Stimulated activated CD4-positive, alpha-beta T cell treated with anti-CD3 and anti-CD28 coated beads, Interleukin-15, amount 100 ng/mL, for 24 hours (primary cell): Measurements from ENCODE around the gene SIMC1.

Experiments
- DNase-seq: peaks from one replicate; pipeline ENCODE4 v3.0.0-alpha.2; 2020

The SIMC1 gene

GRCh38 chr5:176317534-176318374 is 79.5 kb downstream of the SIMC1 start:
- no peak for DNase-seq

- no peak for DNase-seq
Measured at GRCh38 chr5:176319827-176320554, 81.8 kb downstream of the SIMC1 start.

GRCh38 chr5:176320577-176320976 is 82.4 kb downstream of the SIMC1 start:
- DNase-seq = no peak

GRCh38 chr5:176334031-176334770 is 96.0 kb downstream of the SIMC1 start:
- DNase-seq = no peak

GRCh38 chr5:176337913-176338312 is 99.7 kb downstream of the SIMC1 start:
- DNase-seq = no peak

GRCh38 chr5:176339304-176339703 is 101.1 kb downstream of the SIMC1 start:
- no peak for DNase-seq

GRCh38 chr5:176341325-176342157 is 103.3 kb downstream of the SIMC1 start:
- DNase-seq = no peak

- no peak for DNase-seq
Measured at GRCh38 chr5:176342158-176342483, 103.9 kb downstream of the SIMC1 start.

- no peak for DNase-seq
Measured at GRCh38 chr5:176342766-176343458, 104.7 kb downstream of the SIMC1 start.

GRCh38 chr5:176350416-176350815 is 112.2 kb downstream of the SIMC1 start:
- DNase-seq = no peak

GRCh38 chr5:176352116-176352878 is 114.1 kb downstream of the SIMC1 start:
- DNase-seq = no peak

GRCh38 chr5:176353533-176353932 is 115.3 kb downstream of the SIMC1 start:
- no peak for DNase-seq

- no peak for DNase-seq
Measured at GRCh38 chr5:176355400-176356178, 117.4 kb downstream of the SIMC1 start.

- DNase-seq = no peak
Measured at GRCh38 chr5:176356179-176356566, 117.9 kb downstream of the SIMC1 start.

- no peak for DNase-seq
Measured at GRCh38 chr5:176359658-176360057, 121.4 kb downstream of the SIMC1 start.

- DNase-seq = no peak
Measured at GRCh38 chr5:176360894-176361436, 122.7 kb downstream of the SIMC1 start.

- DNase-seq = peak; percentile 97
Measured at GRCh38 chr5:176361437-176362232, 123.4 kb downstream of the SIMC1 start, which contains the start of gene KIAA1191. Gene KIAA1191, minus strand, starts transcription at chr5:176361764. Its CDS starts 2,256 bp downstream, at chr5:176359508.

- DNase-seq = no peak
Measured at GRCh38 chr5:176362233-176362490, 123.9 kb downstream of the SIMC1 start.

- DNase-seq = no peak
Measured at GRCh38 chr5:176364765-176365350, 126.6 kb downstream of the SIMC1 start.
